Measurements from ENCODE around the gene DNAH7. TPM values are rescaled to one million over a fixed set of nuclear protein-coding genes. Genes with fewer than 3 reads are reported as not detected.

The DNAH7 gene
- total and polyA plus RNA-seq, 2 donors (not counting 1 experiment from before 2014, with no cell fraction given): 0.01 to 0.05 TPM

GRCh38 chr2:195961873-195962272 lies 106.8 kb downstream of the DNAH7 start:
- Mint-ChIP-seq H3K4me1 (no peaks in the 10 kb centered on the region), H3K27me3 (no peaks in the 10 kb centered on the region), H3K4me3 (no peak overlapping the region), H3K27ac (no peak overlapping the region), H3K9me3 (ENCODE audit: insufficient read depth) (no peaks in the 10 kb centered on the region)
- H3K79me2 ChIP-seq (ENCODE audit: control insufficient read depth, insufficient read depth, low read length): no peaks in the 10 kb centered on the region
- WGBS (ENCODE audit: insufficient coverage): no CpG with 5 or more reads among the region's 5 CpGs
- ChIA-PET POLR2A (no interaction called here), CTCF (no interaction called here)
- TF ChIP-seq CTCF (IDR thresholded peaks at IDR 0.05) (no peak), EZH2 (IDR thresholded peaks at IDR 0.05; ENCODE audit: borderline replicate concordance, insufficient read depth, low read depth, low read length, poor library complexity, severe bottlenecking) (no peak)
- no peaks in the 10 kb centered on the region for H4K20me1 ChIP-seq (ENCODE audit: control insufficient read depth, insufficient read depth, low read length, poor library complexity, severe bottlenecking)
- no peak overlapping the region for H3K27ac ChIP-seq (ENCODE audit: low read length in 2 of 2)
- no peak overlapping the region for H3K4me2 ChIP-seq (replicated peaks; ENCODE audit: low read depth, low read length, poor library complexity, severe bottlenecking)
- no peaks in the 10 kb centered on the region for H3K36me3 ChIP-seq (replicated peaks in 1 of 2; ENCODE audit: control extremely low read depth in 1 of 2, control insufficient read depth in 1 of 2, extremely low read depth in 1 of 2, insufficient read depth in 2 of 2, low read length in 1 of 2)
- no peak overlapping the region for H2AFZ ChIP-seq (ENCODE audit: insufficient read depth, low read depth, low read length, poor library complexity, severe bottlenecking)
- H3K27me3 ChIP-seq (replicated peaks in 1 of 4; ENCODE audit: control extremely low read depth in 1 of 4, control insufficient read depth in 3 of 4, insufficient read depth in 4 of 4, low read length in 3 of 4): no peaks in the 10 kb centered on the region
- DNase-seq: peak; percentile 8
- no peak overlapping the region for H3K4me3 ChIP-seq (ENCODE audit: control extremely low read depth in 1 of 5, extremely low read depth in 1 of 5, insufficient read depth in 1 of 5, low read depth in 2 of 5, low read length in 4 of 5)
- no peak overlapping the region for H3K9ac ChIP-seq (ENCODE audit: low read length)
- intact Hi-C loops (cut with micrococcal nuclease): no loop called here
- H3K4me1 ChIP-seq (ENCODE audit: control insufficient read depth in 2 of 2, insufficient read depth in 2 of 2, low read length in 2 of 2): no peaks in the 10 kb centered on the region
- no peak for ATAC-seq (ENCODE audit: low read depth)
- no peaks in the 10 kb centered on the region for H3K9me3 ChIP-seq (ENCODE audit: control extremely low read depth in 1 of 3, control insufficient read depth in 2 of 3, insufficient read depth in 1 of 3, low read length in 2 of 3)

- ChIA-PET POLR2A (no interaction called here), CTCF (no interaction called here)
- WGBS (ENCODE audit: insufficient coverage): no CpG with 5 or more reads among the region's 2 CpGs
- H4K20me1 ChIP-seq (ENCODE audit: control insufficient read depth, insufficient read depth, low read length, poor library complexity, severe bottlenecking): no peaks in the 10 kb centered on the region
- ATAC-seq (ENCODE audit: low read depth) (no peak), DNase-seq (no peak)
- H3K9me3 ChIP-seq (ENCODE audit: control extremely low read depth in 1 of 3, control insufficient read depth in 2 of 3, insufficient read depth in 1 of 3, low read length in 2 of 3): no peaks in the 10 kb centered on the region
- intact Hi-C loops (cut with micrococcal nuclease): no loop called here
- Mint-ChIP-seq H3K27me3 (no peaks in the 10 kb centered on the region), H3K4me3 (no peak overlapping the region), H3K9me3 (ENCODE audit: insufficient read depth) (no peaks in the 10 kb centered on the region), H3K27ac (no peak overlapping the region), H3K4me1 (no peaks in the 10 kb centered on the region)
- no peak overlapping the region for H2AFZ ChIP-seq (ENCODE audit: insufficient read depth, low read depth, low read length, poor library complexity, severe bottlenecking)
- no peaks in the 10 kb centered on the region for H3K4me1 ChIP-seq (ENCODE audit: control insufficient read depth in 2 of 2, insufficient read depth in 2 of 2, low read length in 2 of 2)
- no peak overlapping the region for H3K4me3 ChIP-seq (ENCODE audit: control extremely low read depth in 1 of 5, extremely low read depth in 1 of 5, insufficient read depth in 1 of 5, low read depth in 2 of 5, low read length in 4 of 5)
- H3K9ac ChIP-seq (ENCODE audit: low read length): no peak overlapping the region
- H3K36me3 ChIP-seq (replicated peaks in 1 of 2; ENCODE audit: control extremely low read depth in 1 of 2, control insufficient read depth in 1 of 2, extremely low read depth in 1 of 2, insufficient read depth in 2 of 2, low read length in 1 of 2): no peaks in the 10 kb centered on the region
- no peak for TF ChIP-seq CTCF (IDR thresholded peaks at IDR 0.05)
- TF ChIP-seq EZH2 (IDR thresholded peaks at IDR 0.05; ENCODE audit: borderline replicate concordance, insufficient read depth, low read depth, low read length, poor library complexity, severe bottlenecking): no peak
- no peak overlapping the region for H3K4me2 ChIP-seq (replicated peaks; ENCODE audit: low read depth, low read length, poor library complexity, severe bottlenecking)
- H3K27ac ChIP-seq (ENCODE audit: low read length in 2 of 2): no peak overlapping the region
- H3K79me2 ChIP-seq (ENCODE audit: control insufficient read depth, insufficient read depth, low read length): no peaks in the 10 kb centered on the region
- no peaks in the 10 kb centered on the region for H3K27me3 ChIP-seq (replicated peaks in 1 of 4; ENCODE audit: control extremely low read depth in 1 of 4, control insufficient read depth in 3 of 4, insufficient read depth in 4 of 4, low read length in 3 of 4)
Observed at GRCh38 chr2:195959341-195959740, 109.3 kb downstream of the DNAH7 start.
